Skeletal muscle satellite cell (primary cell): ENCODE measurements around the gene C1orf74.

Experiments used
- H3K27me3 ChIP-seq: 2 replicates; pipeline ENCODE4 v1.7.0; 2013; ENCODE audit warnings: low read length; ENCODE audit not compliant: control insufficient read depth, insufficient read depth
- H3K36me3 ChIP-seq: 2 replicates; pipeline ENCODE4 v1.7.0; 2013; ENCODE audit warnings: mild to moderate bottlenecking, control low read depth, low read length; ENCODE audit not compliant: insufficient read depth
- H3K4me1 ChIP-seq: 2 replicates; pipeline ENCODE4 v1.7.0; 2013; ENCODE audit warnings: low read length; ENCODE audit not compliant: control insufficient read depth, insufficient read depth
- H3K4me2 ChIP-seq: 2 replicates; pipeline ENCODE4 v1.7.0; 2013; ENCODE audit warnings: mild to moderate bottlenecking, low read length
- H3K4me3 ChIP-seq: 2 replicates; pipeline ENCODE4 v1.7.0; 2013; ENCODE audit warnings: low read length
- H3K9ac ChIP-seq: 2 replicates; pipeline ENCODE4 v1.7.0; 2013; ENCODE audit warnings: mild to moderate bottlenecking, low read depth, low read length, moderate library complexity
- H3K9me3 ChIP-seq: replicated peaks from 2 replicates; pipeline ENCODE4 v1.7.0; 2013; ENCODE audit warnings: mild to moderate bottlenecking, control low read depth, low read length

C1orf74 gene

DNA sequence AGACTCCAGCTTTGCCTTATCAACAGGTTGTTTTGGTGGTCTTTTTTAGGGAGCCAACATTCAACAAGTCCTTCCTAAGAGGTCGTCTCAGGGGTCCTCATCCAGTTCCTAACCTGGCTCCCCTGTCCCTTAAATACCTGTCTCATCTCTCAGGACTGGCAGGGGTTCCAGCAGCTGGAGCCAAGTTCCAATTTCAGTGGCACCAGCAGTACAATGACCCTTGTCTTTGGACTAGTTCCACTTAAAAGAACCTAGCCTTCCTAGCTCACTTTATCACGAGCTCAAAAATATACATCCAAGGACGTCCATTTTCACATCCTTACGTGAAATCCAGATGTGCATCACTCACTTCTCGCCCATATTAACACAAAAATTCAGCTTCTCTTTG is 47.2 kb downstream of the C1orf74 start:
- no peaks in the 10 kb centered on the region for H3K36me3 ChIP-seq
- H3K4me3 ChIP-seq, result no peak overlapping the region
- no peak overlapping the region for H3K9ac ChIP-seq
- peaks cover 27% of the 10 kb centered on the region for H3K27me3 ChIP-seq
- peaks cover under 1% of the 10 kb centered on the region for H3K4me1 ChIP-seq
- H3K4me2 ChIP-seq, result no peak overlapping the region
- no peaks in the 10 kb centered on the region for H3K9me3 ChIP-seq

- Histone ChIP-seq H3K9me3 (no peaks in the 10 kb centered on the region), H3K36me3 (no peaks in the 10 kb centered on the region), H3K4me1 (no peaks in the 10 kb centered on the region), H3K4me3 (no peak overlapping the region), H3K27me3 (peaks cover 30% of the 10 kb centered on the region), H3K9ac (no peak overlapping the region), H3K4me2 (no peak overlapping the region)
These were observed 47.8 kb downstream of the C1orf74 start for GRCh38 chr1:209736490-209737117.

- H3K4me1 ChIP-seq, result no peaks in the 10 kb centered on the region
- H3K4me2 ChIP-seq, result no peak overlapping the region
- no peaks in the 10 kb centered on the region for H3K9me3 ChIP-seq
- H3K9ac ChIP-seq, result no peak overlapping the region
- peaks cover 43% of the 10 kb centered on the region for H3K27me3 ChIP-seq
- no peaks in the 10 kb centered on the region for H3K36me3 ChIP-seq
- no peak overlapping the region for H3K4me3 ChIP-seq
These were observed 50.8 kb downstream of the C1orf74 start for GRCh38 chr1:209733409-209734192.

DNA sequence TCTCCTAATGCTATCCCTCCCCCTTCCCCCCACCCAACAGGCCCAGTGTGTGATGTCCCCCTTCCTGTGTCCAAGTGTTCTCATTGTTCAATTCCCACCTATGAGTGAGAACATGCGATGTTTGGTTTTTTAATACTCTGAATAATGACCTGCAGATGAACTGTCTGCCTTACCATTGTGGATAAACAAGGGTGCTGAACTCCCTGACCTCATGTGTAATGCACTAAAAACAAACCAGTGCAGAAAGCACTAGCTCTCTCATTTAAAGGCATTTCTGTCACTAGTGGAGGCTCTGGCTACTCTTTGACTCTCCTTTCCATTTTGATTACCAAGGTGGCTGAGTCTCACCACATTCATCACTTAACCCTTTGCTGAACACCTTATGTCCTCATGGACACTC is 51.6 kb downstream of the C1orf74 start:
- Histone ChIP-seq H3K9me3 (no peaks in the 10 kb centered on the region), H3K4me3 (no peak overlapping the region), H3K36me3 (no peaks in the 10 kb centered on the region), H3K4me1 (no peaks in the 10 kb centered on the region), H3K27me3 (peaks cover 47% of the 10 kb centered on the region), H3K4me2 (no peak overlapping the region), H3K9ac (no peak overlapping the region)

GRCh38 chr1:209729436-209729835 is 54.9 kb downstream of the C1orf74 start:
- H3K9me3 ChIP-seq, result no peaks in the 10 kb centered on the region
- H3K4me2 ChIP-seq, result no peak overlapping the region
- no peak overlapping the region for H3K4me3 ChIP-seq
- H3K36me3 ChIP-seq, result no peaks in the 10 kb centered on the region
- no peaks in the 10 kb centered on the region for H3K4me1 ChIP-seq
- peaks cover 34% of the 10 kb centered on the region for H3K27me3 ChIP-seq
- no peak overlapping the region for H3K9ac ChIP-seq
